ENCODE results near the gene DPH5. TPM values are rescaled to one million over a fixed set of nuclear protein-coding genes. Genes with fewer than 3 reads are reported as not detected.

DPH5 gene
- total and polyA plus RNA-seq, 2 of the 4 experiments (the other 2 are of a cell fraction), result 32.3 to 42.0 TPM

DNA sequence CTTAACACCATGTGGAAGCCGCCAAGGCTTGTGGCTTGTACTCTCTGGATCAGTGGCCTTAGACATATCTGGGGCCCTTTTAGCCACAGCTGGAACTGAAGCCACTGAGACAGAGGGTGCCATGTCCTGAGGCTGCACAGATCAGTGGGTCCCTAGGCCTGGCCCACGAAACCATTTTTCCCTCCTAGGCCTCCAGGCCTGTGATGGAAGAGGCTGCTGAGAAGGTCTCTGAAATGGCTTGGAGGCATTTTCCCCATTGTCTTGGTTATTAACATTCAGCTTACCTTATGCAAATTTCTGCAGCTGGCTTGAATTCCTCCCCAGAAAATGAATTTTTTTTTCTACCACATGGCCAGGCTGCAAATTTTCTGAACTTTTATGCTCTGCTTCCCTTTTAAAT, 15.1 kb upstream of the DPH5 start:
- Histone ChIP-seq H2BK120ac (ENCODE audit: low read depth, low read length) (no peak overlapping the region), H4K5ac (ENCODE audit: low read depth, low read length) (no peak overlapping the region), H3K79me1 (ENCODE audit: low read depth in 1 of 2, low read length in 2 of 2) (peaks cover 10 to 38% of the 10 kb centered on the region in 2 experiments; a peak in 3 of 4 replicates), H4K91ac (ENCODE audit: insufficient read depth, low read depth, low read length) (no peak overlapping the region), H3K4me3 (ENCODE audit: insufficient read depth, low read depth, low read length) (no peak overlapping the region), H3K18ac (ENCODE audit: low read depth, low read length) (no peak overlapping the region), H2BK5ac (ENCODE audit: low read depth, low read length, poor library complexity, severe bottlenecking) (no peak overlapping the region), H3K9me1 (ENCODE audit: insufficient read depth, low read length) (0 out of 2 replicates have a peak, but pooled peaks cover 2% of the 10 kb centered on the region), H4K8ac (ENCODE audit: low read depth in 2 of 2, low read length in 2 of 2) (no peak overlapping the region), H4K20me1 (ENCODE audit: insufficient read depth, low read length) (no peaks in the 10 kb centered on the region), H3K9ac (ENCODE audit: low read depth, low read length) (no peak overlapping the region), H3K36me3 (ENCODE audit: control insufficient read depth, insufficient read depth, low read length) (peaks cover 4% of the 10 kb centered on the region; the same call in 1 of the 2 replicates), H3K14ac (replicated peaks; ENCODE audit: low read depth, low read length) (no peak overlapping the region), H3K56ac (ENCODE audit: extremely low read depth, insufficient read depth, low read length) (no peak overlapping the region), H3K4me2 (ENCODE audit: low read depth, low read length) (no peak overlapping the region), H2BK20ac (ENCODE audit: low read depth, low read length) (no peak overlapping the region), H2AK5ac (ENCODE audit: low read depth, low read length) (no peak overlapping the region), H3K27me3 (ENCODE audit: control insufficient read depth, insufficient read depth, low read length) (no peaks in the 10 kb centered on the region), H2AFZ (replicated peaks; ENCODE audit: low read length, poor library complexity) (no peak overlapping the region), H2AK9ac (replicated peaks; ENCODE audit: low read depth, low read length, poor library complexity) (no peak overlapping the region), H3K4me1 (ENCODE audit: control insufficient read depth, insufficient read depth, low read length) (no peaks in the 10 kb centered on the region), H2BK15ac (ENCODE audit: low read depth, low read length) (no peak overlapping the region), H3K27ac (ENCODE audit: insufficient read depth, low read length) (no peak overlapping the region), H3K4ac (ENCODE audit: low read depth, low read length) (no peak overlapping the region), H3K23ac (ENCODE audit: low read depth, low read length) (no peak overlapping the region), H3K9me3 (ENCODE audit: control insufficient read depth, insufficient read depth, low read length) (peaks cover 7% of the 10 kb centered on the region)
- ATAC-seq (ENCODE audit: low read depth) (no peak), DNase-seq (no peak)
- ChIA-PET CTCF (no interaction called here), POLR2A (ENCODE audit: unreplicated experiment) (no interaction called here)
- no TSS peak for BruUV-seq (replicated peaks)
- in situ Hi-C loops (cut with MboI; ENCODE audit: low sequenced_read_pairs) (loop anchor here (25.0 kb wide), 1 partner anchor 197 kb away; the partner anchor contains the start of gene S1PR1), intact Hi-C loops (cut with micrococcal nuclease) (no loop called here), dilution Hi-C loops (cut with HindIII; ENCODE audit: low sequenced_read_pairs, unreplicated experiment) (no loop called here)
- TF ChIP-seq MAZ (IDR thresholded peaks at IDR 0.05; ENCODE audit: borderline replicate concordance, low read depth, low read length), result no peak
- TF ChIP-seq POLR2A (IDR thresholded peaks at IDR 0.05; ENCODE audit: low read depth, low read length), result no peak
- TF ChIP-seq, protein P1, sequence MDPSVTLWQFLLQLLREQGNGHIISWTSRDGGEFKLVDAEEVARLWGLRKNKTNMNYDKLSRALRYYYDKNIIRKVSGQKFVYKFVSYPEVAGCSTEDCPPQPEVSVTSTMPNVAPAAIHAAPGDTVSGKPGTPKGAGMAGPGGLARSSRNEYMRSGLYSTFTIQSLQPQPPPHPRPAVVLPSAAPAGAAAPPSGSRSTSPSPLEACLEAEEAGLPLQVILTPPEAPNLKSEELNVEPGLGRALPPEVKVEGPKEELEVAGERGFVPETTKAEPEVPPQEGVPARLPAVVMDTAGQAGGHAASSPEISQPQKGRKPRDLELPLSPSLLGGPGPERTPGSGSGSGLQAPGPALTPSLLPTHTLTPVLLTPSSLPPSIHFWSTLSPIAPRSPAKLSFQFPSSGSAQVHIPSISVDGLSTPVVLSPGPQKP (IDR thresholded peaks at IDR 0.05; ENCODE audit: borderline replicate concordance, low read depth, low read length), result no peak
- TF ChIP-seq FOS (IDR thresholded peaks at IDR 0.05; ENCODE audit: low read depth, low read length), result no peak
- no peak for TF ChIP-seq RFX5 (IDR thresholded peaks at IDR 0.05; ENCODE audit: low read depth, low read length)
- TF ChIP-seq CEBPB (IDR thresholded peaks at IDR 0.05; ENCODE audit: low read depth, low read length), result no peak
- TF ChIP-seq NFE2L2 (IDR thresholded peaks at IDR 0.05; ENCODE audit: low read depth, low read length), result no peak
- no peak for TF ChIP-seq RAD21 (IDR thresholded peaks at IDR 0.05; ENCODE audit: low read length)
- TF ChIP-seq MAFK (IDR thresholded peaks at IDR 0.05; ENCODE audit: low read depth, low read length), result no peak
- TF ChIP-seq BHLHE40 (IDR thresholded peaks at IDR 0.05; ENCODE audit: low read depth, low read length), result no peak
- no peak for TF ChIP-seq SMC3 (IDR thresholded peaks at IDR 0.05; ENCODE audit: low read depth, low read length)
- TF ChIP-seq, protein P2, sequence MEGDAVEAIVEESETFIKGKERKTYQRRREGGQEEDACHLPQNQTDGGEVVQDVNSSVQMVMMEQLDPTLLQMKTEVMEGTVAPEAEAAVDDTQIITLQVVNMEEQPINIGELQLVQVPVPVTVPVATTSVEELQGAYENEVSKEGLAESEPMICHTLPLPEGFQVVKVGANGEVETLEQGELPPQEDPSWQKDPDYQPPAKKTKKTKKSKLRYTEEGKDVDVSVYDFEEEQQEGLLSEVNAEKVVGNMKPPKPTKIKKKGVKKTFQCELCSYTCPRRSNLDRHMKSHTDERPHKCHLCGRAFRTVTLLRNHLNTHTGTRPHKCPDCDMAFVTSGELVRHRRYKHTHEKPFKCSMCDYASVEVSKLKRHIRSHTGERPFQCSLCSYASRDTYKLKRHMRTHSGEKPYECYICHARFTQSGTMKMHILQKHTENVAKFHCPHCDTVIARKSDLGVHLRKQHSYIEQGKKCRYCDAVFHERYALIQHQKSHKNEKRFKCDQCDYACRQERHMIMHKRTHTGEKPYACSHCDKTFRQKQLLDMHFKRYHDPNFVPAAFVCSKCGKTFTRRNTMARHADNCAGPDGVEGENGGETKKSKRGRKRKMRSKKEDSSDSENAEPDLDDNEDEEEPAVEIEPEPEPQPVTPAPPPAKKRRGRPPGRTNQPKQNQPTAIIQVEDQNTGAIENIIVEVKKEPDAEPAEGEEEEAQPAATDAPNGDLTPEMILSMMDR (conservative IDR thresholded peaks at IDR 0.05; ENCODE audit: low read depth, low read length), result no peak
- no peak for TF ChIP-seq CHD1 (IDR thresholded peaks at IDR 0.05; ENCODE audit: low read depth, low read length)
- no peak for TF ChIP-seq MXI1 (IDR thresholded peaks at IDR 0.05; ENCODE audit: borderline replicate concordance, low read depth, low read length)
- TF ChIP-seq RCOR1 (IDR thresholded peaks at IDR 0.05; ENCODE audit: insufficient replicate concordance, low read length), result no peak
- TF ChIP-seq, protein P3, sequence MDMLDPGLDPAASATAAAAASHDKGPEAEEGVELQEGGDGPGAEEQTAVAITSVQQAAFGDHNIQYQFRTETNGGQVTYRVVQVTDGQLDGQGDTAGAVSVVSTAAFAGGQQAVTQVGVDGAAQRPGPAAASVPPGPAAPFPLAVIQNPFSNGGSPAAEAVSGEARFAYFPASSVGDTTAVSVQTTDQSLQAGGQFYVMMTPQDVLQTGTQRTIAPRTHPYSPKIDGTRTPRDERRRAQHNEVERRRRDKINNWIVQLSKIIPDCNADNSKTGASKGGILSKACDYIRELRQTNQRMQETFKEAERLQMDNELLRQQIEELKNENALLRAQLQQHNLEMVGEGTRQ (IDR thresholded peaks at IDR 0.05; ENCODE audit: low read depth, low read length), result no peak
- no CpG with 5 or more reads among the region's 2 CpGs for WGBS, 2 experiments (ENCODE audit: extremely low coverage in 2 of 2, insufficient read length in 1 of 2)
